K562 (cell line): ENCODE results near the gene A4GALT. TPM values are rescaled to one million over a fixed set of nuclear protein-coding genes. Genes with fewer than 3 reads are reported as not detected.

Experiments
- ATAC-seq: fragments of 200-7000 bp; cut with Tn5 transposase; 3 replicates; pipeline ENCODE4 v1.9.1; 2020; ENCODE audit warnings: moderate library complexity
- BruUV-seq: library from RNA; stranded (reverse); fragments of 400-500 nt; replicated peaks from 2 replicates; lab custom pipeline; 2021; lab: Mats Ljungman, UMichigan
- CTCF ChIA-PET: fragments of 300-600 bp; formaldehyde crosslinking; extraction: SDS; loops from one replicate; lab custom pipeline; 2021; ENCODE audit warnings: low intra/inter-chr PET ratio; lab: Yijun Ruan, JAX
- POLR2A ChIA-PET: fragments of 300-600, 350-650 bp; sonication (Branson Sonifier 250); formaldehyde crosslinking; extraction: SDS; loops from one replicate; lab custom pipeline; 2021; ENCODE audit warnings: antibody characterized with exemption, inconsistent platforms; lab: Yijun Ruan, JAX
- DNase-seq, 4 experiments: peaks; one replicate each; pipeline versions ENCODE4 v3.0.0 to v3.0.0-alpha.2; 2011 to 2018; ENCODE audit warnings: low spot score in 3 of 4, mixed read lengths in 3 of 4; ENCODE audit errors: extremely low read depth in 1 of 4
- FAIRE-seq: peaks from 2 replicates; lab custom pipeline; 2011; peaks lifted over from hg19 to GRCh38; lab: Jason Lieb, UNC
- H2AFZ ChIP-seq: 2 replicates; pipeline ENCODE4 v1.6.0; 2011; ENCODE audit warnings: low read depth, low read length, control low read depth, inconsistent platforms
- H3K27ac ChIP-seq: fragments of 200-600 bp; 3 replicates; pipeline ENCODE4 v1.8.0; 2011; ENCODE audit warnings: low read depth, mild to moderate bottlenecking, control low read depth, inconsistent platforms, low read length, moderate library complexity, mixed read lengths; ENCODE audit errors: extremely low read depth
- H3K27me3 ChIP-seq, 2 experiments: fragments of 300-600 bp in 1 of 2; 2 replicates in 1 of 2; 3 replicates in 1 of 2; pipeline versions ENCODE4 v1.6.0 to v1.8.0; 2011; ENCODE audit warnings: inconsistent platforms in 2 of 2, low read length in 2 of 2, mild to moderate bottlenecking in 1 of 2, mixed read lengths in 1 of 2, moderate library complexity in 1 of 2; ENCODE audit not compliant: control insufficient read depth in 2 of 2, insufficient read depth in 2 of 2
- H3K36me3 ChIP-seq: fragments of 300-600 bp; 3 replicates; pipeline ENCODE4 v1.8.0; 2011; ENCODE audit warnings: mild to moderate bottlenecking, low read length, inconsistent platforms; ENCODE audit not compliant: control insufficient read depth, insufficient read depth
- H3K4me1 ChIP-seq, 2 experiments: fragments of 200-600 bp in 1 of 2; replicated peaks in 1 of 2; 2 replicates in 1 of 2; 3 replicates in 1 of 2; pipeline versions ENCODE4 v1.5.1 to v1.8.0; 2011; ENCODE audit warnings: inconsistent platforms in 2 of 2, low read length in 2 of 2, mild to moderate bottlenecking in 1 of 2, mixed read lengths in 1 of 2, moderate library complexity in 1 of 2; ENCODE audit not compliant: control insufficient read depth in 2 of 2, insufficient read depth in 2 of 2
- H3K4me2 ChIP-seq: 2 replicates; pipeline ENCODE4 v1.6.1; 2011; ENCODE audit warnings: low read length, control low read depth, inconsistent platforms, mixed read lengths; ENCODE audit not compliant: insufficient read depth
- H3K4me3 ChIP-seq: fragments of 200-600 bp; sonication (generic), shearing (Covaris generic); 2 replicates; pipeline ENCODE4 v1.5.1; 2016; ENCODE audit warnings: control low read depth, inconsistent platforms
- H3K79me2 ChIP-seq: fragments of 200-600 bp; 3 replicates; pipeline ENCODE4 v1.8.0; 2011; ENCODE audit warnings: low read length, inconsistent platforms; ENCODE audit not compliant: control insufficient read depth, insufficient read depth
- H3K9ac ChIP-seq, 2 experiments: 2 replicates each; pipeline versions ENCODE4 v1.6.0 to v1.6.1; 2011; ENCODE audit warnings: low read depth in 2 of 2, low read length in 2 of 2, control low read depth in 1 of 2, inconsistent platforms in 1 of 2, mild to moderate bottlenecking in 1 of 2, mixed read lengths in 1 of 2; ENCODE audit not compliant: insufficient read depth in 1 of 2
- H3K9me1 ChIP-seq: one replicate; pipeline ENCODE4 v1.6.0; 2011; ENCODE audit warnings: inconsistent platforms, mild to moderate bottlenecking, low read length, moderate library complexity; ENCODE audit not compliant: control insufficient read depth, insufficient read depth
- H3K9me3 ChIP-seq: replicated peaks from 2 replicates; pipeline ENCODE4 v1.5.1; 2011; ENCODE audit warnings: low read depth, low read length, inconsistent platforms; ENCODE audit not compliant: control insufficient read depth, insufficient read depth
- H4K20me1 ChIP-seq: replicated peaks from 2 replicates; pipeline ENCODE4 v1.6.1; 2011; ENCODE audit warnings: low read length, inconsistent platforms, mixed read lengths; ENCODE audit not compliant: control insufficient read depth, insufficient read depth
- ATF2 ChIP-seq: sonication (generic); formaldehyde crosslinking; IDR thresholded peaks from 2 replicates; pipeline ENCODE4 v1.8.1; 2022; ENCODE audit warnings: missing genetic modification reagents
- JUND ChIP-seq, 2 experiments: IDR thresholded peaks; 2 replicates in 1 of 2; 3 replicates in 1 of 2; pipeline ENCODE4 v1.6.1; 2011; ENCODE audit warnings: borderline replicate concordance in 2 of 2, low read depth in 2 of 2, low read length in 2 of 2, improper control_type of control experiment in 1 of 2, missing biosample characterization in 1 of 2, missing genetic modification characterization in 1 of 2, missing genetic modification reagents in 1 of 2
- VEZF1 ChIP-seq: fragments of 200-800 bp; sonication (Bioruptor generic); IDR thresholded peaks from 2 replicates; pipeline ENCODE4 v1.6.1; 2017; ENCODE audit warnings: missing genetic modification characterization, missing compliant biosample characterization
- ZBTB2 ChIP-seq: fragments of 450-650 bp; IDR thresholded peaks from 2 replicates; pipeline ENCODE4 v1.6.1; 2016; ENCODE audit warnings: antibody characterized with exemption
- ZFP36 ChIP-seq: fragments of 150-350 bp; IDR thresholded peaks from 2 replicates; pipeline ENCODE4 v1.6.1; 2018; ENCODE audit warnings: low read length, low read depth; ENCODE audit not compliant: partially characterized antibody
- WGBS: fragments of 100-300 bp; shearing (Covaris generic); methylation state at CpG from one replicate; pipeline ENCODE4 v1.1.6; 2016; ENCODE audit warnings: low coverage, mixed read lengths; ENCODE audit not compliant: insufficient coverage; ENCODE audit errors: missing lambda C conversion rate; 5-methylcytosine and 5-hydroxymethylcytosine counted together
- in situ Hi-C: fragments of 300-500 bp; cut with MboI; formaldehyde crosslinking; loops from 4 replicates; pipeline ENCODE4 v1.15.0; 2018; ENCODE audit warnings: inconsistent platforms, mixed read lengths
- intact Hi-C: fragments of 100-400 bp; cut with micrococcal nuclease; formaldehyde crosslinking; loops from 2 replicates; pipeline ENCODE4 v1.14.2; 2022
- polyA plus RNA-seq, 8 experiments: library from polyadenylated mRNA; depleted of rRNA in 4 of 8; stranded (reverse) in 5 of 8; unstranded in 3 of 8; fragments of >200 nt; fragmentation: Nextera tagmentation in 2 of 8; fragmentation: Illumina TruSeq in 1 of 8; extraction: Ambion mirVana in 2 of 8; extraction: Trizol in 1 of 8; gene quantifications; 2 replicates each; pipeline versions ENCODE4 v1.2.1 to v1.2.3, GENCODE V29; 2011 to 2014; ENCODE audit warnings: inconsistent platforms in 1 of 8, missing spikeins in 1 of 8
- total RNA-seq, 7 experiments: library from RNA; depleted of rRNA in 6 of 7; stranded (reverse); fragments of >200 nt in 6 of 7; fragmentation: Illumina TruSeq in 2 of 7; extraction: Trizol in 2 of 7; gene quantifications; 2 replicates each; pipeline versions ENCODE4 v1.2.1 to v1.2.3, GENCODE V29; 2011 to 2021; ENCODE audit warnings: low replicate concordance in 1 of 7

The A4GALT gene
- total and polyA plus RNA-seq, 9 of the 15 experiments (the other 6 are each of a cell fraction or from before 2014, with no cell fraction given) = 0.07 to 0.11 TPM; not detected in 7

- intact Hi-C loops = no loop called here
- DNase-seq = peak; percentile 44 to 62 (median 54)
- ChIA-PET POLR2A (interaction anchor here (0.7 to 1.1 kb wide), 2 partner anchors 10 to 175 kb away, joined by 3 read pairs; no protein-coding TSS in a partner anchor), CTCF (no interaction called here)
- Histone ChIP-seq H3K9me3 (no peaks in the 10 kb centered on the region), H3K4me1 (peaks cover 8 to 27% of the 10 kb centered on the region in 2 experiments; a peak in 4 of 5 replicates), H3K27me3 (peaks cover 0 to 8% of the 10 kb centered on the region in 2 experiments; a peak in 1 of 5 replicates), H3K27ac (no peak overlapping the region), H3K79me2 (no peaks in the 10 kb centered on the region), H2AFZ (peak overlapping the region; percentile 65), H4K20me1 (no peaks in the 10 kb centered on the region), H3K4me2 (peak overlapping the region; percentile 32; the same call in 1 of the 2 replicates), H3K9ac (peak overlapping the region in 1 of 2 experiments; percentile 68; a peak in 1 of 4 replicates), H3K9me1 (no peaks in the 10 kb centered on the region), H3K4me3 (no peak overlapping the region), H3K36me3 (no peaks in the 10 kb centered on the region)
- in situ Hi-C loops = no loop called here
- ATAC-seq = peak; percentile 60
- BruUV-seq = no TSS peak
- WGBS = 7% methylated on average over 32 of the region's 50 CpGs
- peak; percentile 23 for FAIRE-seq
- TF ChIP-seq ATF2 (CRISPR knock-in tag) (0 out of 2 replicates have a peak, but pooled peaks have one; percentile 22), VEZF1 (CRISPR knock-in tag) (0 out of 2 replicates have a peak, but pooled peaks have one; percentile 21), ZFP36 (peak; percentile 37), JUND (IDR thresholded peaks at IDR 0.05; ENCODE audit: borderline replicate concordance, low read depth, low read length) (peak; percentile 81), JUND (tag; IDR thresholded peaks at IDR 0.05; ENCODE audit: borderline replicate concordance, low read depth, low read length) (peak; percentile 71; the same call in 1 of the 3 replicates), ZBTB2 (peak; percentile 56; the same call in 1 of the 2 replicates)
Measured at GRCh38 chr22:42769574-42770447, 49.1 kb upstream of the A4GALT start.
